Activated CD8-positive, alpha-beta memory T cell treated with anti-CD3 and anti-CD28 coated beads, Interleukin-2, amount 50 U/mL, for 1 hour (primary cell): ENCODE data around the gene VSIG10L.

Experiments used
- DNase-seq: peaks from one replicate; pipeline ENCODE4 v3.0.0-alpha.2; 2020; ENCODE audit errors: extremely low read depth

VSIG10L gene

GRCh38 chr19:51341976-51342580, at the start of gene VSIG10L:
Gene VSIG10L (minus strand): TSS chr19:51342139. CDS start chr19:51342124, 15 bp downstream.
- DNase-seq: no peak

DNA sequence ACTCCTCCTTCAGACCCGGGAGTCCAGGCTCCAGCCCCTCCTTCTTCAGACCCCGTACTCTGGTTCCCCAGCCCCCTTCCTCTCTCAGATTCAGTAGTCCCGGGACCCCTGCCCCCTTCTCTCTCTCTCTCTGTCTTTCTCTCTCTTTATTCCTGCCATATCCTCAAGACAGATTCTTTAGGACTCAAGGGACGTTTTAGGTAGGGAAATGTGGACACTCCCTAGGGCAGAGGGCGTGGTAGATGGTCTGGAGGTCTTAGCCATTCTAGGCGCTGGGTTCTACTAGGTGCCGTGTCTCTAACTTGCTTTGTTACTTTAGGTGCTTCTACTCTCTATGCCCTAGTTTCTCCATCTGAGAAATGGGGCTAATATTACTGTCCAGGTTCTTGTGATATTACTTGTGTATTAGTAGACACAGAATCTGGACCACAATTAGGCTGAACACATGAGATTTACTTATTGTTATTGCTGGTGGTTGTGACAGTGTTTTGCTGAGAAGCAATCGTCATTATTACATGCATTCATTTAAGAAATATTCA, 49.2 kb upstream of the VSIG10L start:
- no peak for DNase-seq

DNA sequence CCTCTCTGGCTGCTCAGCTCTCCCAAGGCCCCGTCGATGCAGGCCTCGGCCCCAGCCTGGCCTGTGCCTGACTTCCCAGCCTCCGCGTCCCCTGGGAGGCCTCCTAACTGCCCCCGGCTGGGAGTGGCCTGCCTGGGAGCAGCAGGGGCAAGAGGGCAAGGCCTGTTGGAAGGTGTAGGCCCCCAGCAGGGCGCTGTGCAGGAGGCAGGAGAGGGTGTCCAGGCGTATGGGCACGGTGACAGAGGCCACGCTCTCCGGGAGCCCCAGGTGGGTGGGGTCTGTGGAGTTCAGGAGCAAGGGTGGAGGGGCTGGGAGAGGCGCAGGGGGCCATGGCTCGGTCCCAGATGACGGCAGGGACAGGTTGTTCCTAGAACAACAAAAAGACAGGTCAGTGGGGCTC, 47.2 kb upstream of the VSIG10L start:
- DNase-seq: no peak

GRCh38 chr19:51387924-51388389, 46.0 kb upstream of the VSIG10L start, which contains the start of gene LIM2:
Gene LIM2 (minus strand): TSS chr19:51387974. CDS start chr19:51387443, 531 bp downstream.
- no peak for DNase-seq

DNA sequence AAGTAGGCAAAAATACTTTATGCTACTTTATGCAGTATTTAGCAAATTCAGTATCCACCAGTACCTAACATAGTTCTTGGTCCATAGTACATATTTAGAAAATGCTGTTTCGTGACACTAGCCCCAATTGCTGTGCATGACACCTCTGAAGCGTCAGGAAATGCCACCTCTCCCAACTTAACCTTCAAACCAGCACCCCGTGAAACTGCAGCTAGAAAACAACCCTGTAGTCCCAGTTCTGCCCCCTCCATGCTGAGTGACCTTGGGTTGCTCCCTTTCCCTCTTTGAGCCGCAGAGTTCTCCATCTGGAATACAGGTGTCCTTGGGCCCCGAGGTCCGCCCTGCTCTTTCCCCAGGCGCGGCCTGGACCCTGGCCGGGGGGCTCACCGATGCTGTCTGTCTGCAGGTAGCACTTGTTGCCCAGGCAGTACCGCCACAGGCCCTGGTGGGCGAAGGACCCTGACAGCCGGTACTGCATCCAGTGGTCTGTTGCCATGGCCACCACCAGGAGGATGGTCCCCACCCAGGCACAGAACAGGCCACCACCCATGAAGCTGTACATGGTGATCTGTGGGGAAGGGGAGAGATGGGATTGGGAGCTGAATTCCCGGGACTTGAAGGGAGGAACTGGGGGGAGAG, 45.1 kb upstream of the VSIG10L start:
- DNase-seq: no peak

DNA sequence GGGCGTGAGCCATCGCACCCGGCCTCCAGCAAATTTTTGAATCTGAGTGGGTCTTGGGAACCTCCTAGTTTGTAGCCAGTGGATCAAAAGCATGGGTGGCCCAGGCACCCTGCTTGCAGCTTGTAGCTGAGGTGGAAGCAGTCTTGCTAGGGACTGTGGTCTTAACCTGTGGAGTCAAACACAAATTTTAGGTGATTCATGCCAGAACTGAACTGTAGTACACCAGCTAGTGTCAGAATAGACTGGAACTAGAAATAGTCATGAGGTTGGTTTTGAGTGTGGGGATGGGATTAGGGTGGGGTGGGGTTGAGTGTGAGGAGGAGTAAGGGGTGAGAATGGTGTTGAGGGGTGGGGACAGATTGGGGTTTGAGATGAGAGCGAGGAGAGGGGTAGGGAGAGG, 40.1 kb upstream of the VSIG10L start:
- no peak for DNase-seq

DNA sequence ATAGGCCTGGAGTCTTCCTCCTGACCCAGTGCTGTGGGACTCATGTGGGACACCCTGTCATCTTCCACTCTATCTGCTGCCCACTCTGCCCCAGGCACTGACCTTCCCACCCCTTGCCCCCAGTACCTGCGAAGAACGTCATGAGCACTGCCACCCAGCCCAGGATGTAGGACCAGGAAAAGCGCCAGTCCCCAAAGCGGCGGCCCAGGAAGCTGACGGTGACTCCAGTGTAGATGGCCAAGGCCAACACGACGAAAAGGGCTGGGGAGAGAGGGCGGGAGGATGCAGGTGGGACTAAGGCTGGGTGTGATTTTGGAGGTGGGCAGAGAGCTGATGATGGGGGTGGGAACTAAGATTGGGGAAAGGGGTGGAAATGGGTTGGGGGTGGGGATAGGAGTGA, 38.4 kb upstream of the VSIG10L start:
- no peak for DNase-seq

DNA sequence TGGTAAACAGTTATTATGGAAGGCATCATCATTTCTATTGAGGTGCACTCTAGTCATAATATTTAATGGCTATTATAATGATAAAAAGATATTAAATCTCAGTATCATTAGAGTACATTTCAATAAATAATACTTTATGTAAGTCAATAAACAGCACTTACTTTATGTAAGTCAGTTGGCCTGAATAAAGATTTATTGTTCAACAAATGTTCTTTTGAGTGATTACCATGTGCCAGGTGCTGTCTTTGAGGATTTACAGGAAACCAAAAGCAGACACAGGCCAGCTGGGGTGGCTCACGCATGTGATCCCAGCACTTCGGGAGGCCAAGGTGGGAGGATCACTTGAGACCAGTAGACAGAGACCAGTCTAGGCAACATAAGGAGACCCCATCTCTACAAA, 35.5 kb upstream of the VSIG10L start:
- no peak for DNase-seq

GRCh38 chr19:51375504-51376221, 33.7 kb upstream of the VSIG10L start:
- no peak for DNase-seq

GRCh38 chr19:51372649-51373504, 30.9 kb upstream of the VSIG10L start, which contains the start of gene NKG7:
Gene NKG7 (minus strand): TSS chr19:51372654. CDS start chr19:51372535, 119 bp downstream.
- DNase-seq: peak; percentile 62

DNA sequence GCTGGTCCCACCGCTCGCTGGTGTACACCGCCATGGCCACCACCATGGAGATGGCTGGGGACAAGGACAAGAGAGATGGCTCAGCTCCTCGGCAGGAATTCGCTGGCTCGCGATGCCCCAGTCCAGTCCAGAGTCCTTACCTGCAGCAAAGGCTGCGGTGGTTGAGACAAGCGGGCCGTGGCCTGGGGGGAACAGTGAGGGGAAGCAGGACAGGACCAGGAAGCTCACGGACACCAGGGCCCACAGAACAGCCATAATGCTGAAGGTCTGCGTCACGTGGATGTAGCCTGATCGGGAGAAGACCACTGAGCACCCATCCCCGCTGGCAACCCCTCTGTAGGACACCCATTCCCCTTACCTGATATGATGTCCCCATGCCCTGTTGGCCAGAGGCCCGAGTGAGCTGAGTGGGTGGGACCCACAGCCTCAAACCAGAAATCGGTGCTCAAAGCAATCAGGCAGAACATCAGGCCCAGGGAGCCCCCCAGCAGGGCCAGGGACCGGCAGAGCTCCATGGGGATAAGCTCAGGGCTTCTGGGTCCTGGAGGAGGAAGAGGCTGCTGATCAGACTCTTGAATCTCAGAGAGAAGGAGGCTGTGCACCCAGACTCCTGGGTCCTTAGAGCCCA, 30.2 kb upstream of the VSIG10L start:
- no peak for DNase-seq

GRCh38 chr19:51371186-51371690, 29.3 kb upstream of the VSIG10L start:
- no peak for DNase-seq

DNA sequence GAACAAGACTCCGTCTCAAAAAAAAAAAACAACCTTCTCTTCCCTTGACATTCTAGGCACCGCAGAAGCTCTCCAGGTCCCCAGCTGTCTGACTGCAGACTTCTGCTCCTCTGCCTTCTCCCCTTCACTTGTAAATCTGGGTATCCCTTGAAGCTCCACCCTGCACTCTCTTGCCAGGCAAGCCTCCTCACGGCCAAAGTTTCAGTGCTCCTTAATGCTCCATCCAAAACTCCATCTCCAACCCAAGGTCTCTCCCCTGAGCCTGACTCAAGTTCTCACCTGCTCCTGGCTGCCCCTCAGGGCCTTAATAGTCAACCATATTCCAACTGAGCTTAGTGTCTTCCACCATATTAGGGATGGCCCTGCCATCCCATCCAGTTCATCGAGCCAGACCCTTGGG, 28.3 kb upstream of the VSIG10L start:
- DNase-seq: no peak

- DNase-seq: no peak
Observed at GRCh38 chr19:51368366-51369282, 26.7 kb upstream of the VSIG10L start, which contains the start of gene CLDND2. Gene CLDND2 (minus strand): TSS chr19:51369003. CDS start chr19:51368577, 426 bp downstream.

DNA sequence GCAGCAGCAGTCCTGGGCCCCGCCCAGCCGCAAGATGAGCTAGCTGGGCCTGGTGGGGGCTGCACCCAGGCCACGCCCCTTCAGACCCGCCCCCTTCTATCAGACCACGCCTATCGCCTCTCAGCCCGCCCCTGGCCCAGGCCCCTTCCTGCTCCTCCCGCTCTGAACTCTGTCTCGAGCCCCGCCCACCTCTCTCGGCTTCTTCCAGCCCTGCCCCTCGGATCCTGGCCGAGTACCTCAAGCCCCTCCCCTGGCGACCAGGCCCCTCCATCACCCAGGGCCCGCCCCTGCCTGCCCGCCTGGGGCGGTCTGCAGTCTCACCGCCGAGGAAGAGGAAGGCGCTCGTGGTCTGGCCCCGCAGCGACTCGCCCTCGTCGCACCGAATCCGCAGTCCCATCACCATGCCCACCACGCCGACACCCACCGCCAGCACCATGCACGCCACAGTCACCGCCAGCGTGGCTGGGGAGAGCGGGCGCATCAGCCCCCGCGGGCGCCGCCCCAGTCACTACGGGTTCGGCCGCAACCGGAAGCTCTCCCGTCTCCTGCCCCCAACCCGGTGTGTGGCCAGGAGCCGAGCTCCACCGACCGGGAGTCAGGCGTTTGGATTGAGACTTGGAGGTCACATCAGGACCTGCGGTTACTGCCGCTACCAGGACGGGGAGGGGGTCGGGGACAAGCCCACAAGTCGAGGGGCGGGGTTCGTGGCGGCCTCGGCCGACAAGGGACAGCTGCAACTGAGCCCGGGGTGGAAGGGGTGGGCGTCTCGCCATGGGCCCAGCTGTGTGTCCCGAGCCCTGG, 25.8 kb upstream of the VSIG10L start:
- peak; percentile 84 for DNase-seq

GRCh38 chr19:51367255-51367564, 25.3 kb upstream of the VSIG10L start:
- DNase-seq: no peak

- DNase-seq: peak; percentile 86
Observed at GRCh38 chr19:51366389-51367254, 24.7 kb upstream of the VSIG10L start.

DNA sequence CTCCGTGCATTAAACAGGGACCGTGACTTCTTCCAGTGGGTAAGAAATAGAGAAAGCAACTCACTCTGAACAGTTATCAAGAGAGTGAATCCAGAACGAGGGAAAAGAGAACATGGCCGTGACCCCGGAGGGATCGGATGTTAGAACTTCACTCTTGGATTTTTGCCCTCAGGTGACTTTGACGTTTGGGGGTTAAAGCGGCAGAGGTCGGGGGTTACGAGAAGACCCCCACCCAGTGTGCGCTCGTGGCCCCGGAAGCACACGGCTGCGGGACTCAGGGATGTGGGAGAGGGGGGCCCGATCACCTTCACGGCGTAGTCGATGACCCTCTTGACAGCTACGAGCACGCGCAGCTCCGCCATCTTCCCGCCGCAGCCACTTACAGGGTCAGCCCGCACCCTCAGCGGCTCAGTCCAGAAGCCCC, 24.0 kb upstream of the VSIG10L start, which contains the start of gene ETFB:
Gene ETFB, minus strand, starts transcription at position 424 of the 424 bp plus-strand sequence. Its CDS starts 62 bp downstream, at position 362.
- no peak for DNase-seq
